Regular cardiac myocyte (primary cell): Measurements from ENCODE around the gene SLAMF9. TPM values are rescaled to one million over a fixed set of nuclear protein-coding genes. Genes with fewer than 3 reads are reported as not detected.

ENCODE experiments used
- total RNA-seq: library from RNA; depleted of rRNA; stranded (reverse); fragments of >200 nt; gene quantifications from 2 replicates; pipeline ENCODE4 v1.2.3, GENCODE V29; 2014

SLAMF9 gene
- 0.28 TPM in 1 of 2 replicates, not detected in the other for total RNA-seq

GRCh38 chr1:159953536-159954515, at the start of gene SLAMF9:
TSS of gene SLAMF9 (minus strand) at chr1:159954237. CDS start at chr1:159954137, 100 bp downstream.

DNA sequence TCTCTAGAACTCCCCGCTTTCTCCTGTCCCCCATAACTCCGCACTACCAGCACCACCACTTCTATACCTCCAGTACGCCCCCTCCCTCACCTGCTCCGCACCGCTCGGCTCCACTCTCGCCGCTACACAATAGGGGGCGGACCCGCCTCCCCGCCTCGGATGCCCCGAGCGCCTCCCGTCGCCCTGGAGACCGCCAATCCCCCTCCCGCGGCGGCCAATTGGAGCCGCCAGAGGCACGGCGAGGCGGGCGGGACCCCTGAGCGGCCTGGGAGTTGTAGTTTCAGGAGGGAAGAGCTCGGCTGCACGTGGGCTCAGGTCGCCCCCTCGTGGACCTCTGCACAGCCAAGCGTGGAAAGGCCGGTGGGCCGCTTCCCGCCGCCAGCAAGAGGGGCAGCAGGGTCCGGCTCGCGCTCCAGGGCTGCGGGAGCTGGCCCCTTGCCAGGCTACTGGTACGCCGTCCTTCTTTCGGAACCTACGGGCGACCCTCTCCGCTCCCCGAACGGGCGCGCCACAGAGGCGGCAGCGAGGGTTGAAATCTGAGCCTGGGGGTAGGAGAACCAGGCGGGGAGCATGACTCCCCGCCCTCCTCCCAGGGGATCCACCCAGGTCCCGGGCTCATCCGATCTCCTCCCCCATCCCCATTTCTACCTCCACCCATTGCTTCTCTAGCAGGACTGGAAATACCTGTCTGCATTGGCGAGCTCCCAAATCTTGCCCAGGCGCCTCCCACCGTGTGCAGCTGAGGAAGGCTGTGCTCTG, 8.4 kb downstream of the SLAMF9 start, which contains the start of gene IGSF9:
Gene IGSF9 (minus strand): TSS at position 131 of the 759 bp plus-strand sequence. CDS start 2,159 bp downstream, outside the sequence.

GRCh38 chr1:159924791-159925718, 29.0 kb downstream of the SLAMF9 start, which contains the start of gene TAGLN2:
TSS of gene TAGLN2 (minus strand) at chr1:159925507. CDS start at chr1:159920509, 4,998 bp downstream.

Other genes with a start within 250 kb of the SLAMF9 start
- gene CRP, start 239.6 kb downstream of the SLAMF9 start, total RNA-seq = not detected in 2 replicates
- gene DUSP23, start 173.3 kb downstream of the SLAMF9 start, total RNA-seq = 15.1 and 15.8 TPM in 2 replicates
- gene FCRL6, start 151.9 kb downstream of the SLAMF9 start, total RNA-seq = not detected in 2 replicates
- not detected in 2 replicates for gene SLAMF8, start 127.4 kb downstream of the SLAMF9 start, total RNA-seq
- not detected in 2 replicates for gene VSIG8, start 91.6 kb downstream of the SLAMF9 start, total RNA-seq
- gene CFAP45, start 54.1 kb downstream of the SLAMF9 start, total RNA-seq = 0.28 and 0.96 TPM in 2 replicates
- 160 and 484 TPM in 2 replicates for gene TAGLN2, start 28.7 kb downstream of the SLAMF9 start, total RNA-seq
- not detected in 2 replicates for gene IGSF9, start 8.6 kb downstream of the SLAMF9 start, total RNA-seq
- gene PIGM, start 77.8 kb upstream of the SLAMF9 start, total RNA-seq = 3.4 and 4.8 TPM in 2 replicates
- gene KCNJ10, start 115.9 kb upstream of the SLAMF9 start, total RNA-seq = not detected in 2 replicates
- under 0.01 TPM in 1 of 2 replicates, not detected in the other for gene KCNJ9, start 127.3 kb upstream of the SLAMF9 start, total RNA-seq
- gene IGSF8, start 144.4 kb upstream of the SLAMF9 start, total RNA-seq = 14.8 and 35.8 TPM in 2 replicates
- gene ATP1A2, start 161.5 kb upstream of the SLAMF9 start, total RNA-seq = 0.28 TPM in 1 of 2 replicates, not detected in the other
- gene ATP1A4, start 197.4 kb upstream of the SLAMF9 start, total RNA-seq = under 0.01 TPM in 1 of 2 replicates, not detected in the other
- under 0.01 TPM in 1 of 2 replicates, not detected in the other for gene CASQ1, start 236.3 kb upstream of the SLAMF9 start, total RNA-seq